ENCODE results near the gene DCANP1.
A peak's percentile ranks its signal among the peaks of the same experiment; 100 is the strongest.

The DCANP1 gene

DNA sequence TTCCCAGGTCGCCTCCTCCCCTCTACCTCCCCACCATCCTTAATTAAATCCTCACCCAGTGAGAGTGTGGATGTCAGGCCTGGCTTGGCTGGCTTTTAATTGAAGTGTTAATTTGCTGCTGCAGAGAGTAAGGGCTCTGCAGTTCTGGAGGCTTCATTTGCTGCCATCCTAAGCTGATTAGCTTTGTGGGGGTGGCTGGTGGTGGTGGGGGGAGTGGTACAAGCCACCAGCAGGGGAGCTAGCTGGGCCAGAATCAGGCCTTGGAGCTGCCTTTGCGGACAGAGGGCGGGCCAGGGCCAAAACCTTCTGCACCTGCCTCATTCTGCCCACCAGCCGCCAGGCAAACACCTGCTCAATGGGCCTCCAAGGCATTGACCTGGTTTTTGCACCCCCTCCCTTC lies 31.8 kb upstream of the DCANP1 start:
- DNase-seq = no peak

- no peak for DNase-seq
These were observed 30.5 kb upstream of the DCANP1 start for GRCh38 chr5:135477613-135478066.

DNA sequence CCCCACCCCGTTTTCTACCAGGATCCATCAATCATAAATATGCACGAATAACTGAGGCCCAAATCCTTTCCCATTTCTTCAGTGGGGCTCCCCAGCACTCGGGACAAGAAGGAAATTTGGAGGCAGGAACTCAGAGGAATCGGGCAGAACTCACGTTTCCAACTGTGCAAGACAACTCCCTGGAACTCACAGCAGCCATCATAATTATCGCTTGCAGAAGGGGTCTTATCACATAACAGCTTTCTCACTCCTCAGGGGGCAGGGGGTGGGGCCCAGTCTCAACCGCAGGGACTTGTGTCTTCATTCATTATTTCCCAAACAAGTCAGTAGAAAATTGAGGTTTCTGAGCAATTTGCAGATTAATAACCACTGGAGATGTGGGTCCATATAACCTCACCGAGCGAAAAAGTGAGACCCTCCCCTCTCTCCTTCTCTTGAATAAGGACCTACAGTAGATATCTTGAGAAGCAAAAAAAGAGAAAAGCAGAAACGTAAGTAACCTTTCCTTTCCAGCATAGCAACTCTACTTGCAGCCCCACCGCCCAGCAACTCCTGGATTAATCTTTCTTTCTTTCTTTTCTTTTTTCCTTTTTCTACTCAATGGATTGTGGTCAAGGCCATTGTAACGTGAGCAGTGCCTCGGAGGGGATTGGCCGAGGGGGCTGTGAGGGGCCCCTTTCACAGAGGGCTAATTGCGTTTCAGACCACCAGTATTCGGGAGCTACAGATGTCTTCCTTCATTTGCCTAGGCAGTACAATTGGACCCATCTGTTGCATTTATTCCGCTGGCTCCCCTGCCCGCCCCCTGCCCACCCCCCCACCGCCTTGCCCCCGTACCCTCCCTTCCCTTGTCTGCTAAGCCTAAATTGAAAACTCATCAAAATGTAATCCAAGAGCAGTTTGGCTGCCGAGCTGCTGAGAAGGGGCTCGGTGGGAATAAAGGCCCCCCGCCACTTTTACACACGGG lies 29.8 kb upstream of the DCANP1 start:
- DNase-seq = no peak

- no peak for DNase-seq
These were observed 27.0 kb upstream of the DCANP1 start for GRCh38 chr5:135473956-135474670.

DNA sequence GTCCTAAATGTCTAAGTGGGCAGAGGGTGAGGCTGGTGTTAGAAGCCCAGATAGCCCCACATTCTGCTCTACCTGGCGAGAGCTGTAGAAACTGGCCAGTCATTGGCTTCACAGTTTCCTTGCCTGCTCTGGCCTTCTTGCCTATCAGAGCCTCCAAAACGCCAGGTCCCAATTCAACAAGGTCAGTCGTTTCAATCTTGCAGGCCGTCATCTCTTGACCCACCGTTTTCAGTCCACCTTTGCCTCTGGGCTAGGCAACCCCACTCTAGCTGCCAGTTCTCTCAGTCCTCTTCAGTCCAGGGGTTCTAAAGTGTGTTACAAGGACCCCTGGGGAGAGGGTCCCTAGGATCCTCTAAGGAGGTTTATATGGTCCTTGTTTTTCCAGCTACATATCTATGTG lies 25.0 kb upstream of the DCANP1 start:
- no peak for DNase-seq

GRCh38 chr5:135471726-135472125 lies 24.6 kb upstream of the DCANP1 start:
- DNase-seq = no peak

DNA sequence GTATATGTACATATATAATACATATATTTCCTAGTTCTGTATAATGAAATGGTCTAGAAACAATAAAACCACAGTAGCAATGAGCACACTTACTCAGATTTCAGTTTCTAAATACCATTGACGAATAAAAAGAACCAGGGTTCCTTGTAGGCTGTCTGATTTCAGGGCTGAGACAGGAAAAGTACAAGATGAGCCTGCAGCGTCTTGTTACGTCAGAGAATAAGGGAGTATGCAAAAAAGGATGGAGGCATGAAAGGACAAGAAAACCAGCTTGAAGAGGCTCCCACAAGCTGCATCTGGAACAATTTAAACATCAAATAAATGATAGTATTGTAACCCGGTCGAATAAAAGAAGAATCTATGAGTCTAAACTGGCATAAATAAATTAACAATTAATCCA lies 22.8 kb upstream of the DCANP1 start:
- DNase-seq = no peak

DNA sequence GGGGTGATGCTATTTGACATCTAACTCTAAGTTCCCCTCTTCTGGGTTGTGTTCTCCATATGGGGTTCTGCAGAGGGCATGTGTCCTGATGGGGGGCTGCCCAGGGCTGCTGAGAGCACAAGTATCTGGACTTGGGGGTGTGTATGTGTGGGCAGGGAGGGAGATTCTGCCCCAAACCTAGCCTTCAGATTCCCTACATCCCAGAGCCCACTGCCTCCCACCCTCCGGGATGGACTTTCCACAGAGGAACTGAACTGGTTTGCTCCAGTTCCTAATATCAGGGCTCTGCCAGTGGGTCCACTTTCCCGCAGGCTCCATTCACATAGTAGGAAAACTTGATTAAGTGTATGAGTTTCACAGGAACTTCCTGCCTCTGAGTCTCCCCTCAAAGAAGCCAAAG lies 21.4 kb upstream of the DCANP1 start:
- no peak for DNase-seq

DNA sequence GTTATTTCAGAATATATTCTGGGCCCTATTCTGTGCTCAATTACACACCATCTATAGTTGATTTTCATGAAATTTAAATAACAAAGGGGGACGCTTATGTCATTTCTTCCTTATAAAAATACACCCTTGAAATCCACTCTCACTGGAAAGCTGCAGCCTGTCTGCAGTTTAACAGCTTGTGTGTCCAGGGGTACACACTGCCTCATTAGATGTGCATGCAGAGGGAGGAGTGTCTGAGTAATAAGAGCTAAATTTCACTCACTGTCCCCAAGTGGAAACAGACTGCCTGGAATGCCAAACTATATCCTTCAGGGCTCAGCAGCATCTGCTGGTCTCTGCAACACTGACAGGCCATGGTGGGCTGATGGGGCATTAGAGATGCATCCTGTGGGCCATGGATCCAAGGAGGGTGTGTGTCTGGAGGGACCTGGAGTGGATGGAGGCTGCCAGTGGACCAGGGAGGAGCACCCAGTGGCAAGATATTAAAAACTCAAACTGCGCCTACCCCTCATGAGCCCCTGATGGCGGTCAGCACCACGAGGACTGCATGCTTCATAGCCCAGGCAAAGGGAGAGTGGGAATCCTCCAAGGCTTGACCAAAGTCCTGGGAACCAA lies 20.8 kb upstream of the DCANP1 start:
- no peak for DNase-seq

DNA sequence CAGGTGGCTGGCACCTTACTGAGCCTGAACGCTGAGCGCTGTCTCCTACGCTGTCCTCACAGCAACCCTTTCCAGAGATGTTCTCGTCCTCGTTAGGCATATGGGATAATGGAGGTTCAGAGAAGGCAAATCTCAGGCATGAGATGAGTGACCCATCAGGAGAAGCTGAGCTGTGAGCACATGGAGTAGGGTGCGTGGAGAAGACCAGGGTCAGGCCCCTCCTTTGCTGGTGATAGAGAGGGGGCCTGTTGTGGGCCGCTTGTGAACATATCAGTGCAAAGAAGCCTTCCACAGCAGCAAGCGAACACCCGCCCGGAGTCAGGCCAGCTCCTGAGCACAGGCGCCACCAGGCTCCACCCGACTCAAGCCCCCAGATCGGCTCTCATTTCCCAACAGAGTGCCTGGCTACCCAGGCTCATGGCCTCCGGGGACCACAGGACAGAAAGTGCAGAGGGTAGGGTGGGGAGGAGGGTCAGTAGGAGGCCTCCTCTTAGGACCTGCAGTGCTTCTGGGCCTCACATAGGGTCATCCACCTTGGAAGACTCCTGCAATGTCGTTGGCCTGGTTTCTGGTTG lies 20.0 kb upstream of the DCANP1 start:
- DNase-seq = no peak

DNA sequence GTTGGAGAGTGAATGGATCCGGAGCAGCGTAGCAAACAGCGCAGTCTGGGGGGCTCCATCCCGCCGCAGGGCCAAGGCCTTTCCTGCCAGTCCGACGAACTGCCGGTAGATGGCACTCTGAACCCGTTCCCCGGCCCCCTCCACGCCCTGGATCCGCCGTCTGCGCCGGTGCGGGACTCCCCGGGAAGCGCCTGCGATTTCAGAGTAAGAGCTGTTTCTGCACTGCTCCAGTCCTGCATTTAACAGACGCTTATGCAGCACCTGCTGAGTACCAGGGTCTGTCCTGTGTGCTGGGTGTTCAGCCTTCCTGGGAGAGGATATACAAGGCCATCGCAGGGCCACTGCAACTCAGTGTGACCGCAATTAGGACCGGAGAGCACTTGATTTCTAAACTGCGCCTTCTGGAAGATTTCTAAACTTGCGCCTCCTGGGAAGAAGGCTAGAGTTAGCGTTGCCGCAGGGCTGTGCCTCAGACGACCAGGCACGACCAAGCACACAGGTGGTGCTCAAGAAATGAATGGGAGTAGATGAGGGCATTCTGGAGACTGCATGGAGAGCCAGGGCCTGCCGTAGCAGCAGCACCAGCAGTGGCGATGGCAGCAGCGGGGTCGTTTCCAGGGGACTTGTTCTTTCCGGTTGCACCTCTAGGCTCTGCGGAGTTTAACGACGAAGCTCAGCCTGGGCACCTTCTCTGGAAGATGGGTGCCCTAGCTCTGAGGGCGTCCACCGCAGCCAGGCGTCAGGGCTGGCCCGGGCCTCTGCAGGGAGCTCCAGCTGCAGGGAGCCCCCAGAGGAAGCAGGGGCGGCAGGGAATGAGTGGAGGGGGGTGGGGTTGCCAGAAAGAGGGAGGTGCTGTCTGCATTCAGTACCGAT lies 19.3 kb upstream of the DCANP1 start:
- peak; percentile 43 to 46 for DNase-seq

- DNase-seq = no peak
These were observed 18.4 kb upstream of the DCANP1 start for GRCh38 chr5:135465391-135466122.

DNA sequence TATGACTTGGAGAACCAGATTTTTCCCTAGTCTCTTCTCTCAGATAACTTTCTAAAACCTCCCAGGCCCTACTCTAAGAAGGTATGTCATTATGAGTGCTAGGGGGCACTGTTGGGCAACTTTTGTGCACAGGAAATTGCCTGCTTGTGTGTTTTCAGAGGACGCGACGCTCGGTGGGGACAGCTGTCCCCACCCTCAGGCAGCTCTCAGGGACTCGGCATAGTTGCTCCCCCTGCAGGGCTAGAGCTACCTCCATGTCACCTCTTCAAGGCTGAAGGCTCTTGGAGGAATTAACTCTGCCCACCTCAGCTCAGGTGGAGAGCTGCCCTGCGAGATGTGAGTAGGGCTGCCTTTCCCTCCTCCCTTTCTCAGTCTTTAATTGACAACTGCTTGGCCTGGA lies 15.2 kb upstream of the DCANP1 start:
- DNase-seq = peak; percentile 12 to 26

GRCh38 chr5:135461481-135462151 lies 14.5 kb upstream of the DCANP1 start:
- no peak for DNase-seq

GRCh38 chr5:135460246-135461033 lies 13.3 kb upstream of the DCANP1 start:
- DNase-seq = no peak

DNA sequence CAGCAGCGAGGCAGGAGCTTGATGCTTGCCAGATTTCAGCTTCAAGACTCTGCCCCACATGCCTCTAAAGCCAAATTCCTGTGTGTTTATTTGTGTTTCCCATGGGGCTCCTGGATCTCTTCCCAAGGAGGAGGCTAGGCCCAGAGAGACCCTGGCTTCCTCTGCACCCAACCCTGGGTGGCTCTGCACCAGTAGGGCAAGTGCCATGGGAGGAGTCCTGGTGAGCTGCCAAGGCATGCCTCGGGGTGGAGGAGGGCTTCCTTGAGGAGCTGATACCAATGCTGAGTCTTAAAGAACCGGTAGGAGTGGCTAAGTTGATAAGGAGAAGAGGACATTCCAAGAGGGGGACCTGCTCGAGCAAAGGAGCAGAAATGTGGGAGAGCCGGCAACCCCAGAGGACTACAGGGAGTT lies 11.8 kb upstream of the DCANP1 start:
- DNase-seq = no peak

DNA sequence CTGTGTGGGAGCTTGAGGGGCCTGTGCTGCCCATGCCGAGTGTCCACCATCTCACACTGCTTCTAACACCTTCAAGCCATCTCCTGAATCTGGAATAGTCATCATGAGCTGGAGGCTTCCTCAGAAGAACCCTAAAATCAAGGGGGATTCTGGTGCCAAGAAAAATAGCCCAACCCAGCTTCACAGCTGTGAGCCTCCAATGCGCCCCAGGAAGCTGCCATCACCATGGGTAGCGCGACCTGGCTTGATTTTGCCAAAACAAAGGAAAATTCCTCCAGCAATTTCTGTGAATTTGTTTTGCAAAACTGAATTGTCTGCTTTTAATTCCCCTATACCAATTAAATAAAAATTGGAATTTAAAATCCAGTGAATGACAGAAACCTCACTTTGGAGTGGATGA lies 11.2 kb upstream of the DCANP1 start:
- no peak for DNase-seq

GRCh38 chr5:135457424-135458071 lies 10.4 kb upstream of the DCANP1 start:
- peak; percentile 42 to 48 for DNase-seq

Measured in activated CD4-positive, alpha-beta T cell treated with anti-CD3 and anti-CD28 coated beads, Interleukin-2, amount 50 U/mL, for 4 hours (primary cell).